Central memory CD4-positive, alpha-beta T cell (primary cell): ENCODE results near the gene HEMK1.

Experiments
- DNase-seq: peaks from one replicate; pipeline ENCODE4 v3.0.0; 2022
- total RNA-seq, 3 experiments: gene quantifications; one replicate each; lab custom pipeline; 2026; lab: John Stamatoyannopoulos, UW

HEMK1 gene
- total RNA-seq: 52.0 to 91.4 (median 87.9) reads per million in 3 experiments

DNA sequence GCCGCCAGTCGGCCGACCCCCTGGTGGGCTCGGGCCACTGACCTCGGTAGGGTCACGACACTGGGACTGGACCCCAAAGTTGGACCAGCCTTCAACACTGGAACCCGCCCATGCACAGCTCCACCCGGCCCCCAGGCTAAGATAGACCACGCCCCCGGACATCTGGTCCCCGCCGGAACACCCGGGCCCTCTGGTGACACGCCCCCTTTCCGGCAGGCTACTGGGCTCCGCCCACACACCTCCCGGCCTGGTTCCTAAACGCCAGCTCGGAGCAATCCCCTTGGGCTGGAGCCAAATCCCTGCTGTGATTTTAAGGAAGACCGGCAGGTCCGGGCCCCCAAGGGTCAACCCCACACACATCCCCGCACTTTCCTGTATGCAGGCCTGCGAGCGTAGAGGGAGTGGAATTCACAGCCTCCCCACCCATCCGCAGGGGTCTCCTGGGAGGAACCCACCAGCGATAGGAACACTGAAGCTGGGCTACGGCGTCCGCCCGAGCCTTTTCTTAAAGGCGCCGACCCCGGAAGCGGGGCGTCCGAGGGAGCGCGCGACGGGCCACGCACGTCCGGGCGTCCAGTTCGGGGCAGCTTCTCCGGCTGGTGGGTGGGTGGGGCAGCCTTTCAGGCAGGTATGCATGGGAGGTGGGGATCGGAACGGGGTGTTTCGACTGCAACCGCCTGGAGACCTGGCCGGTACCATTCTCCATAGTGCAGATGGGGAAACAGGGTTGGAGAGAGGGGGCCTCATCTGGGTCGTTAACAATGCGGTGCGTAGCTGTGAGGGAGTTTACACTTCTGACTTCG lies at the start of gene HEMK1:
HEMK1 (plus strand) TSS at position 576 of the 803 bp plus-strand sequence. CDS start 1,583 bp downstream, outside the sequence.
- peak; percentile 89 for DNase-seq

DNA sequence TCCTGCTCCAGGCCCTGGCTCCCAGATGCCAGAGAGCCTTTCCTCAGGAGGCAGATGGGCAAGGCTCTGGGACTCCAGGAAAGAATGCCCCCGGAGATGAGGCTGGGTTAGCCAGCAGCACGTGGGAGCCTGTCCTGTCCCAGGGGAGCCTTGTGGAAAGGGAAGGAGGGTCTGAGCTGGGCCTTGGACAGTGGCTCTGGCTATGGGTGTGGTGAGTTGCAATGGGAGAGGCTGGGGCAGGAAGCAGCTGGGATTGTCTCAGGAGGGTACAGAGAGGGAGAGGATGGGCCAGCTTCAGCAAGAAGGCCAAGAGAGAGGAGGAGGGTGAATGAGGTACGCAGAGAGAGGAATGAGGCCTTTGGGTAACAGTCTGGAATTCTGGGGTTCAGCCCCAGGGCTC lies 48.5 kb upstream of the HEMK1 start:
- DNase-seq: no peak

- no peak for DNase-seq
These were observed 47.8 kb upstream of the HEMK1 start for GRCh38 chr3:50521572-50521971.

- DNase-seq: no peak
These were observed 46.0 kb upstream of the HEMK1 start for GRCh38 chr3:50523279-50523811.

DNA sequence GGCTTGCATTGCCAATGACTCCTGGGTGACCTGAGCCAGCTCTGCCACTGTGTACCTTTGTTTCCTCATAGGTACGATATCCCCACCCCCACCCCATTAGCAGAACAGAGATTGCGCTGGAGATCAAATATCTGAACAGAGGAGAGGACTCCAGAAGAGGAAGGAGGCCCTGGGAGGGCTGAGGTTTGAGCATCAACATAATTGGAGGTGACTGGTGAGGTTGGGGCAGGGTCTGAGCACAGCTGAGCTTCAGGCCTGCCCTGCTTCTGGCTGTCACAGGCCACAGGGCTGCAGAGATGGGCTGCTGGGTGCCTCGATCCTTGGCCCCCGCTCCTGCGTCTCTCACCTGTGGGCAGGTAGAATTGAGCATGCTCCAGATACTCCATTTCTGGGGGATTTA lies 44.6 kb upstream of the HEMK1 start:
- DNase-seq: no peak

GRCh38 chr3:50525191-50525910 lies 44.0 kb upstream of the HEMK1 start:
- DNase-seq: no peak

GRCh38 chr3:50525987-50526386 lies 43.3 kb upstream of the HEMK1 start:
- peak; percentile 12 for DNase-seq

GRCh38 chr3:50530001-50530970 lies 39.0 kb upstream of the HEMK1 start:
- DNase-seq: no peak

- no peak for DNase-seq
These were observed 38.1 kb upstream of the HEMK1 start for GRCh38 chr3:50531201-50531600.

GRCh38 chr3:50532062-50532705 lies 37.1 kb upstream of the HEMK1 start:
- DNase-seq: no peak

DNA sequence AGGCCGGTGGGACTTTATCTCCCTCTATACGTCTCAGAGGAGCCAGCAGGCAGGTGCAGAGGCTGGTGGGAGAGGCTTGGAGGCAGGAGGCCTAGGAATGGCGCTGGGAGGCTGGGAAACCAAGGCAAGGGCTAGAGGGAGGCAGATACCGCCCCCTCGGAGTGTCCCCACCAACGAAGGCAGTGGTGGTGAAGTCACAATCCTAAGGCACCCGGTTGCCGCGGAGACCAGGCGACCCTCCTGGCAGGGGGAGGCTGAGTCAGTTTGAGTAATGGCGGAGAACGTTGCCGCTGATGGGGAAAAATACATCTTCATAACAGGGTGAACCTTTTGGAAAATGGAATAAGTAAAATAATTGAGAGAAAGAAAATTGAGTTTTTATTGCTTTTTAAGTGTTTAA lies 36.0 kb upstream of the HEMK1 start:
- no peak for DNase-seq

GRCh38 chr3:50533807-50534461 lies 35.4 kb upstream of the HEMK1 start:
- no peak for DNase-seq

GRCh38 chr3:50534681-50535330 lies 34.5 kb upstream of the HEMK1 start:
- DNase-seq: no peak

DNA sequence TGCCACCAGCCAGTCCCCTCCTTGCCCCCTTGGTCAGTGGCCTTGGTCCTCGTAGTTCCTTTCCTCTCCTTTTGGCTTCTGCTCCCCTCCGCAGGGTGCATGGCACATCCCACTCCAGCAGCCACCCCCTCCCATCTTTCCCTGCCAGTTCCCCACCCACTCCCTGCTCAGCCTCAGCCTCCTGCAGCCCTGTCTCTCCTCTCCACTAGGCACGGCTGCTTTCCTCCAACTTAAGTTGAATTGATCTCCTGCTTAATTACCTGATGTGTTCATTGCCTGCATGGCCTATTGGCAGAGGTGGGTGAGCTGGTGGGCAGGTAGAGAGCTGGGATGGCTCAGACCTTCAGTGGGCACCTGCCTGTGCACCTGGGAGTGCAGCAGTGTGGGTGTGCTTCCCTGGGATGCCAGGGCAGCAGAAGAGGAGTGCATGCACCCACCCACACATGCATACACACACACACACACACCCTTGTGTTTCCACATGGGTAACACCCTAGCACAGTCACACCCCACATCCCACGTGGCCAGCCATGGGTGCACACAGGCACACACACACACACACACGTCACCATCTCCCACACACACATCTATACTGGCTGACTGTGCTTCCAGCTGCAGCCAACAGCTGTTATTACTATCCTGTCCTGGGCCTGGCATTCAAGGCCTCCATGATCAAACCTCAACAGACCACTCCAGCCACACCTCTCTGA lies 32.7 kb upstream of the HEMK1 start:
- no peak for DNase-seq

DNA sequence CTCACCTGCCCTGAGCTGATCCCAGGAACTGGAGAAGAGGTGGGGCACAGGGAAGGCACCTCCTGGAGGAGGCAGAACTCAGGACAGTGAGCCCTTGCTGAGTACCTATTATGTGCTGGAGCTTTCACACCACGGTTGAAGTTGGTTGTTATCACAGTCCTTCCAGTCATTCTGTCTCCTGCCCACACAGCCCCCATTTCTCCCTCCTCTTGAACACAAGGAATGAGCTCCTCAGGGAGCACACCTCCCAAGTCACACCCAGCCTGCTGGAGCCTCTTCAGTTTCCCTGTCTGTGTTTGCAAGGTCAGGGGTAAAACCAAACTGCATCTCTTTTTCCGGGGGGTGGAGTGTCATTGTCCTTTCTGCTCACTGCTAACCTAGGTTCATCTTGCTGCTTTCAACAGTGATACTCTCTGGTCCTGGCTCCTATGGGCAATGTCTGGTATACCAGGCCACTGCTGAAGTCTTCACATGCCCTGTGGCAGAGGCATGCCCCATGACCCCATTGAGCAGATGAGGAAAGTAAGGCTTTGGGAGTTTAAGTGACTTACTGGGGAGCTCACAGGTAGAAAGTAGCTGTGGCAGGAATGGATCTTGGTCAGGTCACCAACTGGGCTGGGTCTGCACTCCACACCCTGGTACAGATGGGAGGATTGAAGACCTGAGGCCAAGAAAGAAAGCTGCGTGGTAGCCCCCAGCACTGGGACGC lies 31.7 kb upstream of the HEMK1 start:
- no peak for DNase-seq

- DNase-seq: no peak
These were observed 29.7 kb upstream of the HEMK1 start for GRCh38 chr3:50539356-50540286.

GRCh38 chr3:50542177-50543034 lies 26.9 kb upstream of the HEMK1 start:
- peak; percentile 45 for DNase-seq
